K562 (cell line): ENCODE results near the gene SLC5A3. TPM values are rescaled to one million over a fixed set of nuclear protein-coding genes. Genes with fewer than 3 reads are reported as not detected.
A peak's percentile ranks its signal among the peaks of the same experiment; 100 is the strongest.

ENCODE experiments used
- CC2D1A ChIP-seq: fragments of 450-650 bp; IDR thresholded peaks from 2 replicates; pipeline ENCODE4 v1.6.1; 2017; ENCODE audit warnings: mild to moderate bottlenecking
- L3MBTL2 ChIP-seq: fragments of 450-650 bp; IDR thresholded peaks from 2 replicates; pipeline ENCODE4 v1.6.1; 2016; ENCODE audit warnings: mild to moderate bottlenecking, moderate library complexity
- NCOR1 ChIP-seq: fragments of 450-650 bp; IDR thresholded peaks from 2 replicates; pipeline ENCODE4 v1.6.1; 2016; ENCODE audit warnings: mild to moderate bottlenecking, moderate library complexity
- NR2C1 ChIP-seq, 2 experiments: fragments of 450-650 bp; IDR thresholded peaks; 2 replicates each; pipeline ENCODE4 v1.6.1; 2017; ENCODE audit warnings: mild to moderate bottlenecking in 2 of 2, antibody characterized with exemption in 1 of 2, inconsistent platforms in 1 of 2, missing compliant biosample characterization in 1 of 2, missing genetic modification characterization in 1 of 2
- NRF1 ChIP-seq, 2 experiments: fragments of 450-650 bp; IDR thresholded peaks in 1 of 2; conservative IDR thresholded peaks in 1 of 2; 2 replicates each; pipeline ENCODE4 v1.6.1; 2014; ENCODE audit warnings: mild to moderate bottlenecking in 2 of 2
- PRPF4 ChIP-seq: fragments of 200-400 bp; formaldehyde crosslinking; IDR thresholded peaks from one replicate; pipeline ENCODE4 v1.6.1; 2017; ENCODE audit warnings: low read length, low read depth, mild to moderate bottlenecking; ENCODE audit not compliant: insufficient read depth, poor library complexity, severe bottlenecking
- SNRNP70 ChIP-seq: fragments of 200-400 bp; formaldehyde crosslinking; optimal IDR thresholded peaks from 2 replicates; pipeline ENCODE3; 2017; ENCODE audit warnings: low read depth, low read length
- polyA plus RNA-seq, 8 experiments: library from polyadenylated mRNA; depleted of rRNA in 4 of 8; stranded (reverse) in 5 of 8; unstranded in 3 of 8; fragments of >200 nt; fragmentation: Nextera tagmentation in 2 of 8; fragmentation: Illumina TruSeq in 1 of 8; extraction: Ambion mirVana in 2 of 8; extraction: Trizol in 1 of 8; gene quantifications; 2 replicates each; pipeline versions ENCODE4 v1.2.1 to v1.2.3, GENCODE V29; 2011 to 2014; ENCODE audit warnings: inconsistent platforms in 1 of 8, missing spikeins in 1 of 8
- total RNA-seq, 7 experiments: library from RNA; depleted of rRNA in 6 of 7; stranded (reverse); fragments of >200 nt in 6 of 7; fragmentation: Illumina TruSeq in 2 of 7; extraction: Trizol in 2 of 7; gene quantifications; 2 replicates each; pipeline versions ENCODE4 v1.2.1 to v1.2.3, GENCODE V29; 2011 to 2021; ENCODE audit warnings: low replicate concordance in 1 of 7
- TF ChIP-seq, protein P1 (sequence below): fragments of 250-450 bp; sonication (Bioruptor Pico); IDR thresholded peaks from 2 replicates; pipeline ENCODE4 v1.4.0; 2020; ENCODE audit warnings: mild to moderate bottlenecking, moderate library complexity
- TF ChIP-seq, protein P2 (sequence below): fragments of 450-650 bp; IDR thresholded peaks from 2 replicates; pipeline ENCODE4 v1.6.1; 2017; ENCODE audit warnings: antibody characterized with exemption, mild to moderate bottlenecking
- TF ChIP-seq, protein P3 (sequence below), 2 experiments: IDR thresholded peaks in 1 of 2; conservative IDR thresholded peaks in 1 of 2; 2 replicates each; pipeline ENCODE4 v1.6.1; 2016; ENCODE audit warnings: low read depth in 2 of 2, mild to moderate bottlenecking in 1 of 2, missing compliant biosample characterization in 1 of 2, missing genetic modification characterization in 1 of 2, moderate library complexity in 1 of 2
- TF ChIP-seq, protein P4 (sequence below): fragments of 250-450 bp; sonication (Bioruptor Pico); IDR thresholded peaks from 2 replicates; pipeline ENCODE4 v1.4.0; 2020
- TF ChIP-seq, protein P5 (sequence below), 2 experiments: fragments of 150-350 bp in 1 of 2; IDR thresholded peaks; 2 replicates each; pipeline ENCODE4 v1.6.1; 2012 to 2016; ENCODE audit warnings: low read depth in 2 of 2, low read length in 2 of 2, mild to moderate bottlenecking in 1 of 2, moderate library complexity in 1 of 2

SLC5A3 gene
- total and polyA plus RNA-seq, 9 of the 15 experiments (the other 6 are each of a cell fraction or from before 2014, with no cell fraction given) = 2.9 to 20.6 (median 9.0) TPM

DNA sequence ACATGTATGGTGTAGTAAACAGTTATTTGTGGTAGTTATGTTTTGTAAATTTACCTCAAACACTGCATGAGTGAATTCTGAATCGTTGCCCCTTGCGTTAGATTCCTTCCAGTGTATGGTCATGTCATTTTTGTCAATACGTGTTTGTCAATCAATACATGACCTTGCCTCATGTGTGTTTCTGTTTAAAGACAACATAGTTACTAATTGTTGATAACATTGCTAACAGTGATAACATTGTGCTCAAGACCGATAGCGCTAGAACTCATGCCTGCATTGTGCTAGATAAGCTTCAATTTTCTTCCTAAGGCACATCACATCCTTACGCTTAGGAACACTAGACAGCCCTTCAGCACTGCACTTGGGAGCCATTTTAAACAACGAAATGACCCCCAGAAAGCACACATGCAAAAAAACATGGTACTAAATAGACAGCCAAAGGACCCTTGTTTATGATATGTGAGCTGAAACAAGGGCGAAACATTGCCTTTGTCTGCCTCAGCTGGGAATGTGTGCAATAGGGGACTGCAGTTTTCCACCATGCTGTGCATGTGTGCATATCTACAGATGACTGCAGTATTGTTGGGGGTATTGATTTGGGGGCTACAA is 37.3 kb downstream of the SLC5A3 start (continued):
- TF ChIP-seq NRF1 (conservative IDR thresholded peaks at IDR 0.05 in 1 of 2, IDR thresholded peaks at IDR 0.05 in 1 of 2) (no peak; a peak in 1 of 4 replicates), NCOR1 (peak; percentile 98), SNRNP70 (no peak), NR2C1 (IDR thresholded peaks at IDR 0.05) (no peak), NR2C1 (tag; IDR thresholded peaks at IDR 0.05) (peak; percentile 46), CC2D1A (peak; percentile 97), PRPF4 (no peak), L3MBTL2 (peak; percentile 86)
- TF ChIP-seq, protein P1, sequence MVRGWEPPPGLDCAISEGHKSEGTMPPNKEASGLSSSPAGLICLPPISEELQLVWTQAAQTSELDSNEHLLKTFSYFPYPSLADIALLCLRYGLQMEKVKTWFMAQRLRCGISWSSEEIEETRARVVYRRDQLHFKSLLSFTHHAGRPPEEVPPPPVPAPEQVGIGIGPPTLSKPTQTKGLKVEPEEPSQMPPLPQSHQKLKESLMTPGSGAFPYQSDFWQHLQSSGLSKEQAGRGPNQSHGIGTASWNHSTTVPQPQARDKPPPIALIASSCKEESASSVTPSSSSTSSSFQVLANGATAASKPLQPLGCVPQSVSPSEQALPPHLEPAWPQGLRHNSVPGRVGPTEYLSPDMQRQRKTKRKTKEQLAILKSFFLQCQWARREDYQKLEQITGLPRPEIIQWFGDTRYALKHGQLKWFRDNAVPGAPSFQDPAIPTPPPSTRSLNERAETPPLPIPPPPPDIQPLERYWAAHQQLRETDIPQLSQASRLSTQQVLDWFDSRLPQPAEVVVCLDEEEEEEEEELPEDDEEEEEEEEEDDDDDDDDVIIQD (CRISPR knock-in tag) = no peak
- TF ChIP-seq, protein P2, sequence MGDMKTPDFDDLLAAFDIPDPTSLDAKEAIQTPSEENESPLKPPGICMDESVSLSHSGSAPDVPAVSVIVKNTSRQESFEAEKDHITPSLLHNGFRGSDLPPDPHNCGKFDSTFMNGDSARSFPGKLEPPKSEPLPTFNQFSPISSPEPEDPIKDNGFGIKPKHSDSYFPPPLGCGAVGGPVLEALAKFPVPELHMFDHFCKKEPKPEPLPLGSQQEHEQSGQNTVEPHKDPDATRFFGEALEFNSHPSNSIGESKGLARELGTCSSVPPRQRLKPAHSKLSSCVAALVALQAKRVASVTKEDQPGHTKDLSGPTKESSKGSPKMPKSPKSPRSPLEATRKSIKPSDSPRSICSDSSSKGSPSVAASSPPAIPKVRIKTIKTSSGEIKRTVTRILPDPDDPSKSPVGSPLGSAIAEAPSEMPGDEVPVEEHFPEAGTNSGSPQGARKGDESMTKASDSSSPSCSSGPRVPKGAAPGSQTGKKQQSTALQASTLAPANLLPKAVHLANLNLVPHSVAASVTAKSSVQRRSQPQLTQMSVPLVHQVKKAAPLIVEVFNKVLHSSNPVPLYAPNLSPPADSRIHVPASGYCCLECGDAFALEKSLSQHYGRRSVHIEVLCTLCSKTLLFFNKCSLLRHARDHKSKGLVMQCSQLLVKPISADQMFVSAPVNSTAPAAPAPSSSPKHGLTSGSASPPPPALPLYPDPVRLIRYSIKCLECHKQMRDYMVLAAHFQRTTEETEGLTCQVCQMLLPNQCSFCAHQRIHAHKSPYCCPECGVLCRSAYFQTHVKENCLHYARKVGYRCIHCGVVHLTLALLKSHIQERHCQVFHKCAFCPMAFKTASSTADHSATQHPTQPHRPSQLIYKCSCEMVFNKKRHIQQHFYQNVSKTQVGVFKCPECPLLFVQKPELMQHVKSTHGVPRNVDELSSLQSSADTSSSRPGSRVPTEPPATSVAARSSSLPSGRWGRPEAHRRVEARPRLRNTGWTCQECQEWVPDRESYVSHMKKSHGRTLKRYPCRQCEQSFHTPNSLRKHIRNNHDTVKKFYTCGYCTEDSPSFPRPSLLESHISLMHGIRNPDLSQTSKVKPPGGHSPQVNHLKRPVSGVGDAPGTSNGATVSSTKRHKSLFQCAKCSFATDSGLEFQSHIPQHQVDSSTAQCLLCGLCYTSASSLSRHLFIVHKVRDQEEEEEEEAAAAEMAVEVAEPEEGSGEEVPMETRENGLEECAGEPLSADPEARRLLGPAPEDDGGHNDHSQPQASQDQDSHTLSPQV = peak; percentile 90
- TF ChIP-seq, protein P3, sequence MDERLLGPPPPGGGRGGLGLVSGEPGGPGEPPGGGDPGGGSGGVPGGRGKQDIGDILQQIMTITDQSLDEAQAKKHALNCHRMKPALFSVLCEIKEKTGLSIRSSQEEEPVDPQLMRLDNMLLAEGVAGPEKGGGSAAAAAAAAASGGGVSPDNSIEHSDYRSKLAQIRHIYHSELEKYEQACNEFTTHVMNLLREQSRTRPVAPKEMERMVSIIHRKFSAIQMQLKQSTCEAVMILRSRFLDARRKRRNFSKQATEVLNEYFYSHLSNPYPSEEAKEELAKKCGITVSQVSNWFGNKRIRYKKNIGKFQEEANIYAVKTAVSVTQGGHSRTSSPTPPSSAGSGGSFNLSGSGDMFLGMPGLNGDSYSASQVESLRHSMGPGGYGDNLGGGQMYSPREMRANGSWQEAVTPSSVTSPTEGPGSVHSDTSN (CRISPR knock-in tag; IDR thresholded peaks at IDR 0.05; ENCODE audit: low read depth) = no peak
- TF ChIP-seq, protein P3 (tag; conservative IDR thresholded peaks at IDR 0.05; ENCODE audit: low read depth) = peak; percentile 75
- TF ChIP-seq, protein P4, sequence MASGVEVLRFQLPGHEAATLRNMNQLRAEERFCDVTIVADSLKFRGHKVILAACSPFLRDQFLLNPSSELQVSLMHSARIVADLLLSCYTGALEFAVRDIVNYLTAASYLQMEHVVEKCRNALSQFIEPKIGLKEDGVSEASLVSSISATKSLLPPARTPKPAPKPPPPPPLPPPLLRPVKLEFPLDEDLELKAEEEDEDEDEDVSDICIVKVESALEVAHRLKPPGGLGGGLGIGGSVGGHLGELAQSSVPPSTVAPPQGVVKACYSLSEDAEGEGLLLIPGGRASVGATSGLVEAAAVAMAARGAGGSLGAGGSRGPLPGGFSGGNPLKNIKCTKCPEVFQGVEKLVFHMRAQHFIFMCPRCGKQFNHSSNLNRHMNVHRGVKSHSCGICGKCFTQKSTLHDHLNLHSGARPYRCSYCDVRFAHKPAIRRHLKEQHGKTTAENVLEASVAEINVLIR = no peak
- TF ChIP-seq, protein P5, sequence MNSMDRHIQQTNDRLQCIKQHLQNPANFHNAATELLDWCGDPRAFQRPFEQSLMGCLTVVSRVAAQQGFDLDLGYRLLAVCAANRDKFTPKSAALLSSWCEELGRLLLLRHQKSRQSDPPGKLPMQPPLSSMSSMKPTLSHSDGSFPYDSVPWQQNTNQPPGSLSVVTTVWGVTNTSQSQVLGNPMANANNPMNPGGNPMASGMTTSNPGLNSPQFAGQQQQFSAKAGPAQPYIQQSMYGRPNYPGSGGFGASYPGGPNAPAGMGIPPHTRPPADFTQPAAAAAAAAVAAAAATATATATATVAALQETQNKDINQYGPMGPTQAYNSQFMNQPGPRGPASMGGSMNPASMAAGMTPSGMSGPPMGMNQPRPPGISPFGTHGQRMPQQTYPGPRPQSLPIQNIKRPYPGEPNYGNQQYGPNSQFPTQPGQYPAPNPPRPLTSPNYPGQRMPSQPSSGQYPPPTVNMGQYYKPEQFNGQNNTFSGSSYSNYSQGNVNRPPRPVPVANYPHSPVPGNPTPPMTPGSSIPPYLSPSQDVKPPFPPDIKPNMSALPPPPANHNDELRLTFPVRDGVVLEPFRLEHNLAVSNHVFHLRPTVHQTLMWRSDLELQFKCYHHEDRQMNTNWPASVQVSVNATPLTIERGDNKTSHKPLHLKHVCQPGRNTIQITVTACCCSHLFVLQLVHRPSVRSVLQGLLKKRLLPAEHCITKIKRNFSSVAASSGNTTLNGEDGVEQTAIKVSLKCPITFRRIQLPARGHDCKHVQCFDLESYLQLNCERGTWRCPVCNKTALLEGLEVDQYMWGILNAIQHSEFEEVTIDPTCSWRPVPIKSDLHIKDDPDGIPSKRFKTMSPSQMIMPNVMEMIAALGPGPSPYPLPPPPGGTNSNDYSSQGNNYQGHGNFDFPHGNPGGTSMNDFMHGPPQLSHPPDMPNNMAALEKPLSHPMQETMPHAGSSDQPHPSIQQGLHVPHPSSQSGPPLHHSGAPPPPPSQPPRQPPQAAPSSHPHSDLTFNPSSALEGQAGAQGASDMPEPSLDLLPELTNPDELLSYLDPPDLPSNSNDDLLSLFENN (IDR thresholded peaks at IDR 0.05; ENCODE audit: low read depth in 2 of 2, low read length in 2 of 2) = peak in 1 of 2 experiments; percentile 94; a peak in 2 of 4 replicates
